ENCODE data around the gene LRRC61.

The LRRC61 gene

GRCh38 chr7:150383710-150384397 lies 60.7 kb downstream of the LRRC61 start:
- no peak for TF ChIP-seq GATA3 (IDR thresholded peaks at IDR 0.05; ENCODE audit: low read depth, low read length)
- TF ChIP-seq GATA2 (IDR thresholded peaks at IDR 0.05; ENCODE audit: low read depth, low read length) = no peak

DNA sequence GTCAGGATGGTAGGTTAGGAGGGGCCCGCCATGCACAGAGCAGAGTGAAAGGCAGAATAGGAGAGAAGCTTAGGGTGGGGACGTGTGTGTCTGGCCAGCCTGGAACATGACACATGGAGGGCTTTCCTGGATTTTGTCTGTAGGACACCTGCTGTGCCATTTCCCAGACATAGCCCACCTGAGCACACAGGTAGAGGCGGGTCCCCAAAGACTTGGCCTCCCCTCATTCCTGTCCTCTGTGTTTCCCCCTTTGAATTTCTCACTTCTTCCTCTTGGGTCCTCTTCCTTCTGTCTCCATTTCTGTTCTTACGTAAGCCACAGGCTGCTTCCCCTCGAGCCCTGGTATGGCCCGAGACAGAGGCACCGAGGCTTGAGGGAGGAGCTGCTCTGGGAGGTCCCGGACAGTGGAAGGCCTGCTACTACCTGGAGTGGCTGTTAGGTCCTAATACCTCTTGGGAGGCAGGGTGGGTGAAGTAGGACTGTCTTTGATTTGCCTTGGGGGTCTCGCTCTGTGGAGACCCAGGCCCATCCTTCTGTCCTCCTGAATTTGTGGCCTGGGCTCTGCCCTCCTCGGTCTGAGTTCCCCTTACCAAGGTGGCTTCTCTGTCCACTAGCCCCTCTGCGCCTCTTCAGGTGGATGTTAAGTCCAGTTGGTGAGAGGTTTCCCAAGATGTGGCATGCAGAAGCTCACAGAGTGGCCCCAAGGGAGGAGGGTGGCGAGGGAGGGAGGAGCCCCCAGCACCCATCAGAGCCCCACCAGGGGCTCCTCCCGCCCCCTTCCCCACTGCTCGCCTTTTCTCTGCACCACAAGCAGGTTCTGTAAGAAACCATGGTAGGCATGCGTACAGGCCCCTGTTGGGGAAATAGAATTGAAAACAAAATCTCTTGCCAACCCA lies 61.5 kb downstream of the LRRC61 start:
- TF ChIP-seq GATA2 (IDR thresholded peaks at IDR 0.05; ENCODE audit: low read depth, low read length) (no peak), GATA3 (IDR thresholded peaks at IDR 0.05; ENCODE audit: low read depth, low read length) (no peak)

- TF ChIP-seq GATA2 (IDR thresholded peaks at IDR 0.05; ENCODE audit: low read depth, low read length) = no peak
- no peak for TF ChIP-seq GATA3 (IDR thresholded peaks at IDR 0.05; ENCODE audit: low read depth, low read length)
These were observed 62.2 kb downstream of the LRRC61 start for GRCh38 chr7:150385302-150385723.
